ENCODE measurements around the gene ADSS2.
"Not testable (repeated sequence)": the region's sequence is repeated elsewhere in the genome, so short reads cannot be mapped to it uniquely, and the experiment has no call there.

Gene ADSS2

DNA sequence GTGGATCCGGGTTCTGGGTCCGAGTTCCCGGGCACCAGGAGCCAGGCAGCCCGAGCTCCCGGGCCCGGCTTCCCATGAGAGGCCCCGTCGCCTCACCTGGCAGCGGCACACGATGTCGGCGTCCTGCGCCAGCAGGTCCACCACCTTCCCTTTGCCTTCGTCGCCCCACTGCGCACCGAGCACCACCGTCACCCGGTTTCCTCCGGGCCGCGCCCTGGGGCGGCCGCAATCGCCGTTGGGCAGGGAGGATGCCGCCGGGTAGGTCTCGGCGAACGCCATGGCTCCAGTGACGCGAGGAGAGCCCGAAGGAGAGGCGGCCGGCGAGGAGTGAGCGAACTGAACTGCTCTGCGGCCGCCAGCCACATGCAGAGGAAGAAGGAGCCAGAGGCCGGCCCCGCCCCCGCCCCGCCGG, at the start of gene ADSS2:
Gene ADSS2 (minus strand): TSS at position 371 of the 412 bp plus-strand sequence. CDS start 92 bp downstream, at position 279.
- DNase-seq (ENCODE audit: low spot score), result no peak

DNA sequence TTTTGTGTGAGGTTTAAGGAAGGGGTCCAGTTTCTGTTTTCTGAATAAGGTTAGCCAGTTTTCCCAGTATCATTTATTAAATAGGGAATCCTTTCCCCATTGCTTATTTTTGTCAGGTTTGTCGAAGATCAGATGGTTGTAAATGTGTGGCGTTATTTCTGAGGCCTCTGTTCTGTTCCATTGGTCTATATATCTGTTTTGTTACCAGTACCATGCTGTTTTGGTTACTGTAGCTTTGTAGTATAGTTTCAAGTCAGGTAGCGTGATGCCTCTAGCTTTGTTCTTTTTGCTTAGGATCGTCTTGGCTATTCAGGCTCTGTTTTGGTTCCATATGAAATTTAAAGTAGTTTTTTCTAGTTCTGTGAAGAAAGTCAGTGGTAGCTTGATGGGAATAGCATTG, 48.8 kb upstream of the ADSS2 start:
- DNase-seq (ENCODE audit: low spot score), result not testable (repeated sequence)

DNA sequence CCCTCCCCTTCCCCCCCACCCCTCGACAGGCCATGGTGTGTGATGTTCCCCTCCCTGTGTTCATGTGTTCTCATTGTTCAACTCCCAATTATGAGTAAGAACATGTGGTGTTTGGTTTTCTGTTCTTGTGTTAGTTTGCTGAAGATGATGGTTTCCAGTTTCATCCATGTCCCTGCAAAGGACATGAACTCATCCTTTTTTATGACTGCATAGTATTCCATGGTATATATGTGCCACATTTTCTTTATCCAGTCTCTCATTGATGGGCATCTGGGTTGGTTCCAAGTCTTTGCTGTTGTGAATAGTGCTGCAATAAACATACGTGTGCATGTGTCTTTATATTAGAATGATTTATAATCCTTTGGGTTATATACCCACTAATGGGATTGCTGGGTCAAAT, 47.8 kb upstream of the ADSS2 start:
- not testable (repeated sequence) for DNase-seq (ENCODE audit: low spot score)

DNA sequence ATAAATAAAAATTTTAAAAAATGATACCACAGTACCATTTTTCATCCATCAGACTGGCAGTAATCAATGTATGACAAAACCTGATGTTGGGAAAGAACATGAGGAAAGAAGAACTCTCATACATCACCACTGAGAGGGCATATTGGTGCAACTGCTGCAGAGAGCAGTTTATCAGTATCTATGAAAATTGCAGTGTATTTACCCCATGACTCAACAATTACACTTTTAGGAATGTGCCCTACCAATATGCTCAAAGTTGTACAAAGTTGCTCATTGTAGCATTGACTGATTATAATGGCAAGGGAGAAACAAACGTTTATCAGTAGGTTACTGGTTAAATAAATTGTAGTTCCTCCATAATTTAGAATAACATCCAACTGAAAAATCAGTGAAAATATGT, 46.1 kb upstream of the ADSS2 start:
- DNase-seq (ENCODE audit: low spot score), result no peak

DNA sequence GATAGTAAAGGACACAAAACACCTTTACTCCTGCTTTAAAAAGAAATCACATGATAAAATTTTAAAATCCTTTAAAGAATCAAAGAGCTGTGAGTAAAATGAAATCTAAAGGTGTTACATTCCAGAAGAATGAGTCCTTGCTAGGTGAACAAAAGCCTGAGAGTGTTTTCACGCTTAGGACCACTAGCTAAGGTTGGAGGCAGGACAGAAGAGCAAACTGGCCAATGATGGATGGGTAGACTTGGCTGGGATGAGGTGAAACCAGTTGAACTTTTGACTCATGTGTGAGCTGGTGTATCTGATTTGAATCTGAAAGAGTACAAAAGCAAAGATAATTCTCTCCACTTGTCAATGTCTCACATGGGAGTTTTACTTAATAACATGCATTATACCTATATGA, 44.5 kb upstream of the ADSS2 start:
- DNase-seq (ENCODE audit: low spot score), result no peak

DNA sequence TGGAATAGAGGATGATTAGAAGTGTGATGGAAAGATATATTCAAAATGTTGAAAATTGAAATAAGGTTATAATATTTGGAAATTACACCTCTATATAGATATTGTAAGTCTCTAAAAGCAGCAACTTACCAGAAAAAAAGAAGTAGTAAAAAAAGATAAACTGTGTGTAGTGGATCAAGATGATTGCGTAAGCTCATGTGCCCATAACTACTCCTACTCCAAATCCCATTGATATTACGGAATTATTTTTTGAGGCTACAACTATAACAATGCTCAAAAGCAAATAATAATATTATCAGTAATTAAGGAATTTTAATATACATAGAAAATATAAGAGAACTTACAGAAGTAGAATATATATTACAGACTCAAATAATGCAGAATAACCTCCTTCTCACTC, 42.9 kb upstream of the ADSS2 start:
- DNase-seq (ENCODE audit: low spot score), result no peak

DNA sequence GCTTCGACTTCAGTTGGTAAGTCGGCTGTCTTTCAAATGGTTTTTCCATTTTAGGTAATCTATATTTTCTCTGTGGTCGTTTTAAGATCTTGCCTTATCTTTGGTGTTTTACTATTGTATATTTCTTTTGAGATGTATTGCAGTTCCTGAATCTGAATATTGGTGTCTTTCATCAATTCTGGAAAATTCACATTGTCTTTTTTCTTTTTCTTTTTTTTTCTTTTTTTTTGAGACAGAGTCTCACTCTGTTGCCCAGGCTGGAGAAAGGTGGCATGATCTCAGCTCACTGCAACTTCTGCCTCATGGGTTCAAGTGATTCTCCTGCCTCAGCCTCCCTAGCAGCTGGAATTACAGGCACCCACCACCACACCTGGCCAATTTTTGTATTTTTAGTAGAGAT, 33.3 kb upstream of the ADSS2 start:
- DNase-seq (ENCODE audit: low spot score), result not testable (repeated sequence)

DNA sequence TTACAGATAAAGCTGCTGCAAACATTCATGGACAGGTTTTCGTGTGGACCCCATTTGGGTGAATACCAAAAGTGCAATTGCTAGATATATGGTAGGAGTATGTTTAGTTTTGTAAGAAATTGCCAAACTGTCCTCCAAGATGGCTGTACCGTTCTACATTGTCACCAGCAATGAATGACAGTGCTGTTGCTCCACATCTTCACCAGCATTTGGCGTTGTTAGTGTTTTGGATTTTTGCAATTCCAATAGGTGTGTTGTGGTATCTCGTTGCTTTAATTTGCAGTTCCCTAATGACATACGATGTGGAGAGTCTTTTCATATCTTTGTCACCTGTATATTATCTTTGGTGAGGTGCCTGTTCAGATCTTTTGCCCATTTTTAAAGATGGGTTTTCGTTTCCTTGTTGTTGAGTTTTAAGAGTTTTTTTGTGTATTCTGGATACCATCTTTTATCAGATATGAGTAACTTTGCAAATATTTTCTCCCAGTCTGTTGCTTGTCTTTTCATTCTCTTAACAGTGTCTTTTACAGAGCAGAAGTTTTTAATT, 21.4 kb upstream of the ADSS2 start:
- DNase-seq (ENCODE audit: low spot score), result no peak

DNA sequence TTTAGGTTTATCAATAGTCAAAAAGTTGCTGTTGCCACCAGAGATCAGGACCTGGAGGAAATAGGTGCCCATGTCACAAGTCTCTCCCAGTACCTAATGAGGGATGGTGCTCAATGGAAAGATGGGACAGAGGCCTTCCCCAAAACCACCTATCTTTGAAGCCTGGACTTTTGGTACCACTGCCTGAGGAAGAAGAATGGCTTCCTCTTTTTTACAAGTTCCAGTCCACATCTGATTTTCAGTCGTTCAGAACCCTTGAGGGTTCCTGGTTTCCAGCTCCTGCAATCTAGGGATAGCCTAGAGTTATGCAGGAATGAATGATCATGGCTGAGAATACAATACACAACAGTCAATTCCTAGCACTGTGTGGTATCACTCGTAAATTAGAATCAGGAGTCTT, 15.0 kb upstream of the ADSS2 start:
- DNase-seq (ENCODE audit: low spot score), result no peak

DNA sequence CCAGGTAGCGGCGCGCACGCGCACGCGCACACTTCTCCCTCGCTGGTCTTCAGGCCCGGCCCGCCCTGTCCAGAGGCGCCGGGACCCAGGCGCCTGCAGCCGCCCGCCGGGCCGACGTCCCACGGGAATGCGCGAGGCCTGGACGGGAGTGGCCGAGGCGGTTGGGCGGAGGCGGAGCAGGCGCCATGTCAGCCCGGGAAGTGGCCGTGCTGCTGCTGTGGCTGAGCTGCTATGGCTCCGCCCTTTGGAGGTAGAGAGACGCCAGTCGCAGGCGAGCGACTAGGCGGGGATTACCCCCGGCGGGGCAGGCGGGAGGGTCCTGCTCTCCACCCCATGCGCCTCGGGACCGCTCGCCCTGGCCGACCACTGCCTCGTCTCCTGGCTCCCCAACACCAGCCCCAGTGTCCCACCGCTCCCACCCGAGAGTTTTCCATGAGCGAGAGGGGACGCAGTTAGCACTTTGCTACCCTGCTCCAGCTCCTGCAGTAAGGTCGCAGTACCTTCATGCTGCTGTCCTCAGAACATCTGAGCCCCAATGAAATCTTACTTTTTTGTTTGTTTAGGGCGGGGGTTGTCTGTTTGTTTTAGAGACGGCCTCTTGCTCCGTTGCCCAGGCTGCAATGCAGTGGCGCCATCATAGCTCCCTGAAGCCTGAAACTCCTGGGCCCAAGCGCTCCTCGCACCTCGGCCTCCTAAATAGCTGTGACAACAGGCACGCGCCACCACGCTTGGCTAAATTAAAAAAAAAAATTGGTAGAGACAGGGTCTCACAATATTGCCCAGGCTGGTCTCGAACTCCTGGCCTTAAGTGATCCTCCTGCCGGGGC, 9.7 kb upstream of the ADSS2 start, which contains the start of gene CATSPERE:
Gene CATSPERE (plus strand): TSS at position 29 of the 827 bp plus-strand sequence. CDS start 157 bp downstream, at position 186.
- peak; percentile 87 for DNase-seq (ENCODE audit: low spot score)

DNA sequence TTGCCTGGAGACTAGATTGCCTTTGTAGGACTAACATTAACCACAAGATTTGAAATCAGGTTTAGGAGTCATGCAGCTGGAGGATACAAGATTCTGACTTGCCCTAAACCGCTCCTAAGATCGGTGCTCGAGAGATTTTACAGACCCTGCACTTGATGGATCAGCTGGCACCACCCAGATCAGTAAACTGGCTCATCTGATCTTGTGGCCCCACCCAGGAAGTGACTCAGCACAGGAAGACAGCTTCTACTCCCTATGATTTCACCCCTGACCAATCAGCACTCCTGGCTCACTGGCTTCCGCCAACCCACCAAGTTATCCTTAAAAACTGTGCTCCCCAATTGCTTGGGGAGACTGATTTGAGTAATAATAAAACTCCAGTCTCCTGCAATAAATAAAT, 8.5 kb upstream of the ADSS2 start:
- no peak for DNase-seq (ENCODE audit: low spot score)

DNA sequence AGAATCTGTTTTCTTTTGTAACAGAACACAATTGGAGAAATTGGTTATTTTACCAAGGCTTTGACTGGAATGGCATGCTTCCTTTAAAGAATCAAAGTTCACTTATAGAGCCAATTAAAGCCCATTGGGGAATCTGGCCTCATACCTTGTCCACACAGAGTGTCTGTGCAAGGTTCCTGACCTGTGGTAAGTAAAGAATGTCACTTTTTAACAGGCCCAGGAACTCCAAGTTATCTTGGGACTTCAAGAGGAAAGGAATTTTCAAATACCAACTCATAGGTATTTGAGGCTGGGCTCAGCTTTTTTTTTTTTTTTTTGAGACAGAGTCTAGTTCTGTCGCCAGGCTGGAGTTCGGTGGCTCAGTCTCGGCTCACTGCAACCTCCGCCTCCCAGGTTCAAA, 7.1 kb upstream of the ADSS2 start:
- DNase-seq (ENCODE audit: low spot score), result no peak

DNA sequence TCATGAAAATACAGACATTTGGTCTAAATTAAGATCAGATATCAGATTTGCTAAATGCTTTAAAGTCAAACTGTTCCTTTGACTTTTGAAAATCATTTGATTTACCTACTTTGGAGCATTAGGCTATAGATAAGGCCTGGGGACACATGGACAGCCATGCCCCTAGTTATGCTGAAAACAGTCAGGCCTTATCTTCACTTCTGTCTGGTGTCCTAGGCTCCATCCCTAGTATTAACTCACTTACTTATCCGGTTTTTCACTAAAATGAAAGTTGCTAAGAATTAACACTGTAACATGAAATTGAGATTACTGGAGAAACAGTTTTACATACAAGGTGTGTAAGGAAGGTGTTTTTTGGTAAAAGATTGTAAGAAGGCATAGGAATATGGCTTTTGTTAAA, 4.9 kb upstream of the ADSS2 start:
- DNase-seq (ENCODE audit: low spot score), result no peak

DNA sequence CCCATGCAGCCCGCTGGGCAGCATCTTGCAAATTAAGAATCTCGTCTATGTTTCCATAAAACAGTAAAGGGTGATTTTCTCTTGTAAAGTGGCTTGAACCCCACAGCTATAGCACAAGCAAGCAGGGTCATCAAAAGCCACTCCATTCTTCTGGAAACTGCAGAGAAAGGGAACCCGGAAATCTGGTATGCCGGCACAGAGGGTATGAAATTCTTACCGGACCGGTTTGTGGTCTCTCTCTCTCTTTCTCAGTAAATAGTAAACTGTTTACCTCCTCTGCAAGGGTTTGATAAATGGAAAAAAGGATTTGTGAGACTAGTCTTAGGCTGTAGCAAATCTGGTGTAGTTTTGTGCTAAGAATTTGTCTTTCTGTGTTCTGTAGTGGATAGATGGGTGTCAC, 2.7 kb upstream of the ADSS2 start:
- DNase-seq (ENCODE audit: low spot score), result no peak

DNA sequence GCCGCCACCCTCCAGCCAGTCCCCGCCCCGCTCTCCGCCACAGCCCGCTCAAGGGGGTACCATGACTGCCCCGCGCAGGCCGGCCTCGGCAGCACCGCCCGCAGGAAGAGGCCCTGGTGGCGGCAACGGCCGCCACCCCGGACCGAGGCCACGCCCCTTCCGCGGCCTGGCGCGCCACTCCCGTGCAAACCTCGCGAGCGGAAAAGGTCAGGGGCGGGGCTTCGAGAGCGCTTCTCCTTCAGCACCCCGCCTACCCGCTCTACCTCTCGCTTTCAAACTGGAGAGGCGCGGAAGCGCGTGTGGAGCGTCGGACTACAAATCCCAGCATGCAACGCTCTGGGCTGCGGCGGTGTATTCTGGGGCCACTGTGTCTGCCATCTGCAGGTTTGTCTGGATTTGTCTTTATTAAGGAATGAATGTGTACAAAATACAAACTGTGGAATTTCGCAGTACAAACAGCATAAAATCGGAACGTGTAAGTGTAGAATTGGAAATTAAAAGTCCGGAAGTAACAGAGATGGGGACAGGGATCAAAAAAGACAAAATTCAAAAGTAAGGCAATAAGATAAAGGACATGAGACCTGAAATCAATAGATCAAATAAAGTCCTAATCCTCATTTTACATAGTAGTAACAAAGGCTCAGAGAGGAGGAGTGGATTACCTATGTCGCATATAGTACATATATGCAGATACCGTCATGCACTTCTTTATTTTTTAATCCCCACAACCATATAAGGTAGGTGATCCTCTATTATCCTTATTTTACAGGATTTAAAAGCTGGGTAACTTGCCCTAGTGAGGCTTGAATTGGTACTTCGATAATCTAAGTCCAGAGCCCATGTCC, 464 bp upstream of the ADSS2 start:
- peak; percentile 92 for DNase-seq (ENCODE audit: low spot score)

DNA sequence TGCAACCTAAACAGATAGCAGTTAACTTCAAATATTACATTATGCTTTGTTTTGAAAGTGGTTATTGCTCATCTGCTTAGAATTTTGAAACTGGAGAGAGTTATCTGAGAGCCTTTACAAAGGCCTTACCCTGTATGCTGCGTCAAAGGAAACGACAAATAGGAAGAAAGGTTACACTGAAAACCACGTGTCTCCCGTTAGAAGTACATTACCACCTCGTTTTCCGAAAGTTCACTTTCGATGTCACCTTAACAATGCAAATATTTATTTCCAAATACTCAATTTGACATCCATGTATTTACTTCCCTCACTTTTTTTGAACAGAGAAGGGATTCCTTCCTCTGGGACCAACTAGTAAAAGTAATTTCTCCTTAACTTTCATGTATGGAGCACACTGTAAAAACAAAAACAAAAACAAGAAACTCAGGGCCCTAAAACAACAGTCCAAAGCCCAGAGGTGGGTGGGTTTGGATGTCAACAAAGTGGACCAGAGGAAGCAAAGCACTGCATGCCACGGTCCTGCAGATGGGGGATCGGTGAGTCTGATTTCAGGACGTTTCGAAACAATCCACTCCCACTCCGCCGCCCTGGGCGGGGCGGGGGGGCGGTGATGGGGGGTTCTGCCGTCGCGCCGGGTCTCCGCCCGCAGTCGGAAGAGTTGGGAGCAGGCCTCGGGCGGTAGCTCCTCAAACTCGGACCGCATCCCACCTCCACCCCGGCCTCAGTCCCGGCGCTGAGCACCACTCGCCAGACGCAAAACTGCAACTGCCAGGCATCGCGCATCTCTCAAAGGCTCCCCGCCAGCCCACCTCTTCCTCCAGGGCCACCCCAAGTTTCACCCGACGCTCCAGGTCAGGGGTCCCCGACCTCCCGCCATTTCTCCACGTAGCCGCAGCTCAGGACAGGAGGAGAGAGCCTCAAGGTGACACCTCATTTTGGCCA, 841 bp downstream of the ADSS2 start:
- DNase-seq (ENCODE audit: low spot score), result peak; percentile 42

DNA sequence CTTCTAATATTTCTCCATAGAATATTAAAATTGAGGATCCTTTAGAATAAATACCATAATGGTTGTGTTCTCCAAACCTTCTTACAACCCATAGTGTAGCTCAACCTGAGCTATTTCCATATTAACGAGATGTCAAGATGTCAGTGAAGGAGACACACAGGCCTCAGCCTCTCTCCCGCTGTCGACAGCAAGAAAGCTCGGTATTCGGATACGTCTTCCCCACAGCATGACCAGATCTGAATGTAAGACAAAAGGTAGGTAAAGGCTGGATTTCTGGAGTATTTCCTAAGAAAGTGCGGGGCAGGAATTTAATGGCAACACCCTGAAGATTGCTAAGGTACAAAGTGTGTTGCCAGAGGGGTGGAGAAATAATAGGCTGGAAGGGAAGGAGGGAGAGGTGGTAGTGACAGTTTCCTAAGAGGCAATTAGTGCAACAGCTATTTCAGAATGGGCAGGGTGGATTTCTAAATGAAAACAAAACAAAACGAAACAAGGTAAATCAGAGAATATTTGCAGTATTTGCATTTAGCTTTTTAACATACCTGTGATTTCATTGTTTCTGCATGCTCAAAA, 1.7 kb downstream of the ADSS2 start:
- no peak for DNase-seq (ENCODE audit: low spot score)

DNA sequence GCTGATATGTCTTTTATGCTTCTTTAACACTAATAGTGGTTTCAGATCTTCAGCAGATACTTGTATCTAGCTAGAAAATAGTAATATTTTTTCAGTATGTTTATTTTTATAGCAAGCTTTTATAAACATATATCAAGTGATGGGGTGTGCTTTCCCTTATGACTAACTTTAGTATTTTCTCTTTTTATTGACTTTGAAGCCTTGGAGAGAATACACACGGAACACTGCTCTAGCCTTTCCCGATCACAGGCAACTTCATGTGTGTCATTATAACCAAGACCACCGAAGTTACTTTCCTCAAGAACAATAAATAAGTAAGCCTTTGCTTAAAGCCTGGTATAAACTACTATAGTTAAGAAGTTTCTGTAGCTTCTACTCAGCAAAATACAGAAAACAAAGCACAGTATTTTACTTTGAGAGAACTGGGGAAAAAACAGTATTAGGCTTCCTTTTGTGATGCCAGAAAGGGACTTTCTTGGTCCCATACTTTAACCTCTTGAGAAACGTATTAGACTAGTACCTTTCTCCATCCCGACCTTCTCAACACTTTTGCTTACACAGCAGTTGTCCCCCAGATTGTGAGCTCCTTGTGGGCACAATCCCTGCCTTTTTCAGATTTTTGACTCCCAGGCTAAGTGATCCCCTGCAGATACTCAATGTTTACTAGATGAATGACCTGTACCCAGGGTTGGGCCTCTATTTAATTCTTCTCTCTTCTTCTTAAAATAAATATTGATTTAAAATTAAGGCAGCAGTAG, 3.3 kb downstream of the ADSS2 start:
- DNase-seq (ENCODE audit: low spot score), result no peak

DNA sequence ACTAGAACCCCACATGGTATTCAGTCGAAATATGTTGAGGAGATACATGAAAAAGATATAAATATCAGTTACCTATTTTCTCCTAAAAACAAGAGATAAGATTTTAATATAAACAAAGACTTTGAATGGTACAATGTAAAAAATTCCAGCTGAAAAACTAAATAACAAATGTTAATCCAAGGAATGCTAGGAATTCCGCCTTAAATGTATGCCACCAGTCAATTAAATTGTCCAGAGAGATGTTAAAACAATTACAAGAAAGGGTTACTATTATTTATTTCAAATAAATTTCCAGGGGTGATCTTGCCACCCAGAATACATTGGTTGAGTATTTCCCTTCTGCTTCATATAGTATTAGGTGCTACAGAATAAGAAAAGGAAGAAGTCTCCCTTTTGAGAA, 4.2 kb downstream of the ADSS2 start:
- DNase-seq (ENCODE audit: low spot score), result no peak

DNA sequence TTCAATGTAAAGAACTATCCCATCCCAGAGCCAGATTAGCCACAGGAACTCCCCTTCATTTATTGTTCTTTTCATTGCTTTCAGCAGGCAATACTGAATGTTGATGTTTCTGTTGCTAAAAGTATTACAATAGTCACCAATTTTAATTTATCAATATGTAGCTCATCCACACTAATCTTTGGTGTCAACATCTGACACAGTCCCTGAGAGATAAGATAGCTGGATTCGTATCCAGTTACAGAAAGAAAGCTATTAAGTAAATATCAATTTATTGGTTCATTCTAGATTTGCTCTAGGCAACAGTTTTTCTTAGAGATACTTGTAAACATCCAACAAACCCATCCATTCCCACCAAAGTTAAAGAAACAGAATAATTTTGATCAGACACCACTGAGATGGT, 4.7 kb downstream of the ADSS2 start:
- no peak for DNase-seq (ENCODE audit: low spot score)

All from HuH-7 (cell line).